Ectodermal cell (in vitro differentiated cells): ENCODE data around the gene BMAL1.

Experiments used
- H3K27ac ChIP-seq: 2 replicates; pipeline ENCODE4 v1.7.0; 2013; ENCODE audit warnings: mild to moderate bottlenecking, low read depth, low read length; ENCODE audit not compliant: insufficient read depth, poor library complexity, severe bottlenecking
- H3K27me3 ChIP-seq: 2 replicates; pipeline ENCODE4 v1.7.0; 2013; ENCODE audit warnings: mild to moderate bottlenecking, low read length; ENCODE audit not compliant: insufficient read depth, control insufficient read depth, poor library complexity, severe bottlenecking
- H3K36me3 ChIP-seq: one replicate; pipeline ENCODE4 v1.7.0; 2013; ENCODE audit warnings: low read length; ENCODE audit not compliant: control insufficient read depth, insufficient read depth
- H3K4me1 ChIP-seq: one replicate; pipeline ENCODE4 v1.7.0; 2013; ENCODE audit warnings: low read length; ENCODE audit not compliant: control insufficient read depth, insufficient read depth
- H3K4me3 ChIP-seq: 2 replicates; pipeline ENCODE4 v1.7.0; 2013; ENCODE audit warnings: low read depth, low read length, control low read depth; ENCODE audit not compliant: insufficient read depth
- H3K9me3 ChIP-seq: 2 replicates; pipeline ENCODE4 v1.7.0; 2013; ENCODE audit warnings: mild to moderate bottlenecking, low read length, moderate library complexity; ENCODE audit not compliant: control insufficient read depth
- WGBS, 2 experiments: methylation state at CpG; one replicate each; pipeline ENCODE4 v1.1.7; 2013; ENCODE audit warnings: missing lambda C conversion rate in 2 of 2; 5-methylcytosine and 5-hydroxymethylcytosine counted together

BMAL1 gene

DNA sequence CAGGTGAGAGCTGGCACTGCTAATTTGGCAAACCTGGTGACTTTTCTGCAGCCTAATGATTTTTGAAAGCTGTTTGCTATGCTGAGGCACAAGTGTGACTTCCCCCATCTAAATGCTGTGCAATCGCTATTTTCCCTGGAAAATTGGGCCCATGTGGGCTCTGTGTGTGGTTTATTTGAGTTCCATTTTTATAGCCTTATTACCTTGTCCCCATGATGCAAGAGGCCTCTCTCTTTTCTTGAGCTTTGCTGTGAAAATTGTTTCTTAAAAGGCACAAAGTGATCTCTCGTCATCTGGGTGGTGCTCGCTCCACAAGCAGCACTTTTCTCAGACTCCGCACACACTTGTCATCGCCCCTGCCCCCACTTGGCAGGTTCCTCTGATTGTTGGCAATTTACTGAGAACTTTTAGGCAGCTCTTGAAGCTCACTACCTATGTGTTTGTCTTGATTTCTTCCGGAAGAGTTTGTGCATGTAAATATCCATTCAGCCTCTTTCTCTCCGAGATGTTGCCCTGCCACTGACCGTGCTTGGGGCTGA, 24.9 kb downstream of the BMAL1 start:
- WGBS, 2 experiments: 93 to 95% methylated on average over 8 of the region's 8 CpGs
- no peaks in the 10 kb centered on the region for H3K36me3 ChIP-seq
- H3K27ac ChIP-seq: no peak overlapping the region
- H3K9me3 ChIP-seq: no peaks in the 10 kb centered on the region
- no peaks in the 10 kb centered on the region for H3K4me1 ChIP-seq
- H3K4me3 ChIP-seq: no peak overlapping the region
- no peaks in the 10 kb centered on the region for H3K27me3 ChIP-seq

DNA sequence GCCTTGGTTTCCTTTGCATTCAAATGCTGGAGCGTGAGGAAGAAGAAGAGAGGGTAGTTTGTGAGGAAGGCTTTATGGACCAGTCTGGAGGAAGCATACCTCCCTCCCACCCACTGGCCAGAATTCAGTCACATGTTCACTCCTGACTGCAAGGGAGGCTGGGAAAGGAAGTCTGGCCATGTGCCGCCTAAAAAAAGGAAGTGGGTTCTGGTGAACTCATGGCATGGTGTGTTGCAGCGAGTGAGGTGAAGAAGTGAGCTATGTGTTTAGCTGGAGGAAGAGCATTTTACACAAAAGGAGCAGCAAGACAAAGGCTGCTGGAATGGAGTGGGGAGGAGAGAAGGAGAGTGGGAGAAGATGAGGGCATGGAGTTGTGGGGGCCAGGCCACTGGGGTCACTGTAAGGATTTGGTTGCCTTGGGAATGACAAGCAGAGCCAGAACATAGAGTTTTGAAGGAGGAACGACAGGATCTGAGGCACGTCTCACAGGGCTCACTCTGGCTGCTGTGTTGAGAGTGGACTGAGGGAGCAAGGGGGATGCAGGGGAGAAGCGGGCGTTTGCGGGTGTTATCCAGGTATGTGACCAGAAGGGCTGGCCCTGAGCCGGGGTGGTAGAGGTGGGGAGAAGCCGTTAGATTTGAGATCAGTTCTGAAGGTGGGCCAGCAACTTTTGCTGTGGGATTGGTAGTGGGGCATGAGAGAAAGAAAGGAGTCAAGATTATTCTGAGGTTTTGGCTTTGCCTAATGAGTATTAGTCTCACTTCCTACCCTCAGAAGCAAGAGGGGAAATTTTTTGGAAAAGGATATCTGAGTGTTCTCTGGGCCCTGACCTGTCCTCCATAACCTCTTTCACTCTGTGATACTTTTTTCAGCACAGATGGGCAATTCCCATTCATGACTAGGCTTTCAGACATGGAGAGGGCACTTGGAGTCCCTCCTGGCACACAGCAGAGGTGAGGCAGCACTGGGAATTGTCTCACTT, 26.4 kb downstream of the BMAL1 start:
- 89 to 90% methylated on average over 10 of the region's 10 CpGs for WGBS, 2 experiments
- H3K27me3 ChIP-seq: no peaks in the 10 kb centered on the region
- no peak overlapping the region for H3K27ac ChIP-seq

DNA sequence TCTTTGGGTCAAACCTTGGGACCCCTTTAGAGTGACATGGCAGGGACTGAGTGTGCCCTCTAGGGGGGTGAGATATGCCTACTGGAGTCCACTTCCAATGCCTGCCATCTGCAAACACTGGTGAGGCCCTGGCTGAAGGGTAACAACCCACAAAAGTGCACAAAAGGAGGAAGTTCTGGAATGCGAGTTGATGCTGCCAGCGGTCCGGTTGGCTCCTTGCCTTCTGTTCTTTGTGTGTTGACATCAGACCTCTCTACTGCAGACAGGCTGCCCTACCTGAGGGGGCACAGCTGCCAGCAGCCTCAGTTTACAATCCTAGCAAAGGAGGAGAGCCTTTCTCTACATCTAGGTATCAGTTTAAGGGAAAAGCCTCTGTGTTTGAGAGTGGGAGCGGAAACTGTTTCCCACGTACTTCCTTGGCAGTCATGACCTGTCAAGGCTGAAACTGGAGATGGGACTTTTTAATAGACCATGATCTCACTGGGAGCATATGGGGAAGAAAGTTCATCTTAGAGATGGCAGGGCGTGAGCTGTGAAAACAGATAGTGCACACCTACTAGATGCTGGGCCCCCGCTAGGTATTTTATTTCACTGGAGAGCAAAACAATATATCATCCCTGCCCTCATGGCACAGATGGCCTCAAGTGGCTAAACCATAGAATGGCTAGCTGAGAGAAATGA, 27.2 kb downstream of the BMAL1 start:
- Histone ChIP-seq H3K27ac (no peak overlapping the region), H3K36me3 (no peaks in the 10 kb centered on the region), H3K4me3 (no peak overlapping the region), H3K9me3 (no peaks in the 10 kb centered on the region), H3K4me1 (no peaks in the 10 kb centered on the region), H3K27me3 (no peaks in the 10 kb centered on the region)
- WGBS, 2 experiments: 93 to 96% methylated on average over 7 of the region's 7 CpGs

More for the DNA sequence above, 26.4 kb downstream of the BMAL1 start:
- no peaks in the 10 kb centered on the region for H3K4me1 ChIP-seq
- no peaks in the 10 kb centered on the region for H3K9me3 ChIP-seq
- H3K4me3 ChIP-seq: no peak overlapping the region
- H3K36me3 ChIP-seq: no peaks in the 10 kb centered on the region

DNA sequence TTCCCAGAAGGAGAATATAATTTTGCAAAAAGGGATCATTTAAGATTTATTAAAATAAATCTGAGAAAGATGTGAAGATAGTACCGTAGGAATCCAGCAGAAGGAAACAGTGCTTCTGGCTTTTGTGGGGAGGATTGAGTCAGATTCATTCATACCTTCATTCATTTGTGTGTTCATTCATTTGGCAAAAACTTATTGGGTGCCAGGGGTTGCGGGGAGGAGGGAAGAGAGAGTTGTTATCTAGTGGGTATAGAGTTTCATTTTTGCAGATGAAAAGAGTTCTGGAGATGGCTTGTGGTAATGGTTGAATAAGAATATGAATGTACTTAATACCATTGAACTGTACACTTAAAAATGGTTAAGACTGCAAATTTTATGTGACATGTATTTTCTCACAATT, 31.1 kb downstream of the BMAL1 start:
- Histone ChIP-seq H3K36me3 (no peaks in the 10 kb centered on the region), H3K4me3 (no peak overlapping the region), H3K4me1 (no peaks in the 10 kb centered on the region), H3K9me3 (no peaks in the 10 kb centered on the region), H3K27ac (no peak overlapping the region), H3K27me3 (no peaks in the 10 kb centered on the region)
- 96 to 100% methylated on average over 2 of the region's 2 CpGs for WGBS, 2 experiments

DNA sequence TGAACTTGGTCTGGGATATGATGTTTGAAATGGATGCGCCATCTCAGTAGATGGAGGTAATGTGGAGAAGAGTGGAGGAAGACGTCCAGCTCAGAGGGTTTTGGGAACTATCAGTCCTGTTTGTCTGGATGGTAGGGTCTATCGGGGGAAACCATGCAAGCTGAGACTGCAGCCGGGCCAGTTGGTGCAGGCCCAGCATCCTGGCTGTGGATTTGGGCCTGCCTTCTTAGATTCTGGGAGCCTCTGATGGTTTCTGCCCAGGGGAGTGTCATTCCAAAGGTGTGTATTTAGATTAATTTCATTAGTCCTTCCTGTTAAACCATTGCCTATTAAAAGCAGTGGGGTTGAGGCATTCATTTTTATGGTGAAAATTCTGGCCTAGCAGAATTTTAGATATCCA, 31.6 kb downstream of the BMAL1 start:
- WGBS, 2 experiments: 93 to 94% methylated on average over 4 of the region's 4 CpGs
- Histone ChIP-seq H3K27ac (no peak overlapping the region), H3K4me3 (no peak overlapping the region), H3K4me1 (peaks cover 1% of the 10 kb centered on the region), H3K36me3 (no peaks in the 10 kb centered on the region), H3K27me3 (no peaks in the 10 kb centered on the region), H3K9me3 (no peaks in the 10 kb centered on the region)

DNA sequence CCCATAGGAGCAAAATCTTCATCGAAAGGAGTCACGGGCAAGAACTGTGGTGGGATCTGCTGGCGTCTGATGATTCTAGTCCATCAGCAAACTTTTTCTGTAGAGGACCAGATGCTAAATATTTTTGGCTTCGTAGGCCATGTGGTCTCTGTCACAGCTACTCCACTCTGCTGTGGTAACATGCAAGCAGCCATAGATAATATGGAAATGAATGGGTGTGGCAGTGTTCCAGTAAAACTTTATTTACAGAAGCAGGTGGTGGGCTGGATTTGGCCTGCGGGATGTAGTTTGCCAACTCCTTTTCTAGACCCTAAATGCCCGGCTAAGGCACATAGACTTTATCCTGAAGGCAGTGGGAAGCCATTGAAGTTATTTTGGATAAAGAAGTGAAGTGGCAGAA, 32.9 kb downstream of the BMAL1 start:
- Histone ChIP-seq H3K36me3 (no peaks in the 10 kb centered on the region), H3K9me3 (no peaks in the 10 kb centered on the region), H3K4me3 (no peak overlapping the region), H3K27me3 (no peaks in the 10 kb centered on the region), H3K27ac (no peak overlapping the region), H3K4me1 (peaks cover 12% of the 10 kb centered on the region)
- 94 to 98% methylated on average over 6 of the region's 6 CpGs for WGBS, 2 experiments

DNA sequence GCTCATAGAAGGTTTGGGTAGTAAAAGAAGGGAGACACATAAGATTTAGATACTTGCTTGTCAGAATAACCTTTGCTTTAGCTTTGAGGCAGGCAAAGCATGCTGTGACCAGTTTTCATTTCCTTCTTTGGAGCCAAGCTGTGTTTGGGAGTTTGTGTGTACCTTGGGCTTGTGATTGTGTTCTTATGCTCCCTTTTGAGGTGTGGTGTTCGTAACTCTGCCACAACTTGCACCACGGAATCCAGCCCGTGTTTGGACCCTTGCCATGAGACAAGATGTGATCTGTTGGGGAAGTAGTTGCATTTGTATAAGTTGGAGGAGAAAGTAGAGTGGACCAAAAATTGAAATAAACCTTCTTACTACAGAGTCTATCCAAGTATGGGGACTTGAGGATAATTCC, 34.0 kb downstream of the BMAL1 start:
- Histone ChIP-seq H3K4me3 (no peak overlapping the region), H3K27me3 (no peaks in the 10 kb centered on the region), H3K36me3 (no peaks in the 10 kb centered on the region), H3K4me1 (peaks cover 12% of the 10 kb centered on the region), H3K9me3 (no peaks in the 10 kb centered on the region), H3K27ac (no peak overlapping the region)
- WGBS, 2 experiments: 97 to 100% methylated on average over 3 of the region's 3 CpGs

DNA sequence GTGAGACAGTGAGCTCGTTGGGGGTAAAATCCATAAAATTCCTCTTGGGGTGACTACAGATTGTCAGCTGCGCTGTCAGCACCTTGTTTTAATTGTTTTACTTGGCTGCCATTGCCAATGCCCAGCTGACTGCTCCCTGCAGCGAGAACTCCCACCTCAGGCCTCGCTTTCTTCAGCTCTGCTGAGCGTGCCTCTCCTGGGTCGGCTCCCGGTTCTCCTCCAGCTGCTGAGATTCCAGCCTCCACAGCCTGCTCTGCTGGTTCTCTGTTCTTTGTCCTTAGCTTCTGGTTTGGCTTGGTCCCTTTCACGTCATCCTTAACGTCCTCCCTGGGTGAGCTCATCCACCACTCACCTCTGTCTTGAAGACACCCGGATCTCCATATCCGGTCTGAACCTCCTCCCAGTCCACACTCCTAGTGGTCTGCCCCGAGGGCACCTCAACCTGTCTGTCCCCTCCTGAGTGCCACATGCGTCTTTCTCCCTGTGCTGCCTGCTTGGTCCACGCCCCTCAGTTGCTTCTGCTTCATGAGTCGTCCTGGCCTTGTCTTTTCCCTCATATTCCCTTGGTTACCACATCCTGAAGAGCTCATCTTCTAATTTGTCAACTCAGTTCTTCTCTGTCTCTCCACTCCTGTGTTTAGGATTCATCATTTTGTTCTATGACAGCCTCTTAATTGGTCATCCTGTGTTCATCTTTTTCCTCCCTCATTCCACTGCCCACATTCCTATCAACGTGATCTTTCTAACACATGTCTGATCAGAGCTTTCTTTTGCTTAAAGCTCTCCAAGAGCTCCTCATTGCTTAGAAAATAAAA, 35.6 kb downstream of the BMAL1 start:
- H3K9me3 ChIP-seq: no peaks in the 10 kb centered on the region
- WGBS, 2 experiments: 90% methylated on average over 16 of the region's 16 CpGs
- no peaks in the 10 kb centered on the region for H3K27me3 ChIP-seq
- no peak overlapping the region for H3K27ac ChIP-seq
- H3K4me1 ChIP-seq: peaks cover 12% of the 10 kb centered on the region
- H3K36me3 ChIP-seq: no peaks in the 10 kb centered on the region
- H3K4me3 ChIP-seq: no peak overlapping the region

DNA sequence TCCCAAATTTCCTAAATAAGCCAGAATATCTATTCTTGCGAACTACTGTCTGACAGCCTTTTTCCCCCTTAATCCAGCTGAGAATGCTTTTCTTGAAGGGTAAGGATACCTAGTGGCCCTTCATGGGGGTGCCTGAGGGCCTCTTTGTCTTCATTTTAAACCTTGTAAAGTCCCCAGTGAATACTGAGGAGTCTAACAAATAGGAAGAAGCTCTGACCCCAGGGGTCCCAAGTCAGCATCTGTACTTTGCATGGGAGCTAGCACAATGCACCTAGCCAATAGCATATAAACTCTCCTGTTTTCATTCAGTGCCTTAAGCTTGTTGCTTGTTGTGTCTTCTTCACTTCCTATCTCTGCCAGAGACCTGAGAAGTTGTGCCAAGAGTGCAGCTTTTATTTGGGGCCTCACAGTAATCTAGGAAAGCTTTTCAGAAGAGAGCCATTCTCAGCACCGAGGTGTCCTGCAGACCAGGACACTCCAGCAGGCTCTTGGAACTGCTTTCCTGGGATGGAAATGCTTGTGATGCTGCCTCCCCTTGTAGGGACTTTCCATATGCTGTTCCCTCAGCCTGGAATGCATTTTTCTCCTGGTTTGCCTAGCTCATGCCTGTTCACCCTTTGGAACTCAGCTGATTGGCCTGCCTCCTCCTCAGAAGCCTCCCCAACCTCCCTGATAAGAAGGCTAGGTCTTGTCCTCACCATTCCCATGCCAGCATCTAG, 37.2 kb downstream of the BMAL1 start:
- Histone ChIP-seq H3K4me3 (no peak overlapping the region), H3K9me3 (no peaks in the 10 kb centered on the region), H3K4me1 (peaks cover 12% of the 10 kb centered on the region), H3K36me3 (no peaks in the 10 kb centered on the region), H3K27ac (no peak overlapping the region), H3K27me3 (no peaks in the 10 kb centered on the region)
- 52 to 65% methylated on average over 2 of the region's 2 CpGs for WGBS, 2 experiments
